ENCODE results near the gene SYNM. TPM values are rescaled to one million over a fixed set of nuclear protein-coding genes. Genes with fewer than 3 reads are reported as not detected.
A peak's percentile ranks its signal among the peaks of the same experiment; 100 is the strongest.
"Not testable (repeated sequence)": the region's sequence is repeated elsewhere in the genome, so short reads cannot be mapped to it uniquely, and the experiment has no call there.

Gene SYNM
- 36.4 TPM for total RNA-seq
- long read RNA-seq, full-length matches to known transcripts, result 2 of 8 reads
- long read RNA-seq, partial matches to known transcripts, result 6 of 8 reads
- long read RNA-seq, other reads (novel, unspliced or antisense), result 0 of 8 reads

GRCh38 chr15:99104788-99105513 lies at the start of gene SYNM:
Gene SYNM, plus strand, starts transcription at chr15:99105080. Its CDS starts 120 bp downstream, at chr15:99105200.
- peak; percentile 93 for DNase-seq (ENCODE audit: low spot score)

DNA sequence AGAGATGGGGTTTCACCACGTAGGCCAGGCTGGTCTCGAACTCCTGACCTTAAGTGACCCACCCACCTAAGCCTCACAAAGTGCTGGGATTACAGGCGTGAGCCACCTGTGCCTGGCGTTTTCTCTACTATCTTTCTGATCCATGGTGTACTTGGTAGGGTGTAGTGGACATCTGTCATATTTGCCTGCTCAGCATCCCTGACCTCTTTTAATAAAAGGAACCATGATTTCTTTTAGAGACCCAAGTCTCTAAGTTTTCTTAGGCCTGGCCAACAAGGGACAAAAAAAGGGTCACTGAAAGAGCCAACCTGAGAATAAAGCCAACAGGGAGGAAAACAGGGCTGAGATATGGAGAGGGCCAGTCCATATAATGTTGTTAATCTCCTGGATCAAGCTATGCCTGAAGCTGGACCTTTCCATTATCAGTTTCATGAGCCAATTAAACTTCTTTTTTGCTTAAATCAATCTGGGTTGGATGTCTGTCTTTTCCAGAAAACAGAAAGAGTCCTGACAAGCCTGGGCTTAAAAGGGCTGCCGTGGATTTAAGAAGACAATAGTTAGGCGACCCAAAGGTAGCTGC lies 49.2 kb upstream of the SYNM start:
- no peak for DNase-seq (ENCODE audit: low spot score)

GRCh38 chr15:99057020-99057419 lies 47.9 kb upstream of the SYNM start:
- DNase-seq (ENCODE audit: low spot score), result no peak

DNA sequence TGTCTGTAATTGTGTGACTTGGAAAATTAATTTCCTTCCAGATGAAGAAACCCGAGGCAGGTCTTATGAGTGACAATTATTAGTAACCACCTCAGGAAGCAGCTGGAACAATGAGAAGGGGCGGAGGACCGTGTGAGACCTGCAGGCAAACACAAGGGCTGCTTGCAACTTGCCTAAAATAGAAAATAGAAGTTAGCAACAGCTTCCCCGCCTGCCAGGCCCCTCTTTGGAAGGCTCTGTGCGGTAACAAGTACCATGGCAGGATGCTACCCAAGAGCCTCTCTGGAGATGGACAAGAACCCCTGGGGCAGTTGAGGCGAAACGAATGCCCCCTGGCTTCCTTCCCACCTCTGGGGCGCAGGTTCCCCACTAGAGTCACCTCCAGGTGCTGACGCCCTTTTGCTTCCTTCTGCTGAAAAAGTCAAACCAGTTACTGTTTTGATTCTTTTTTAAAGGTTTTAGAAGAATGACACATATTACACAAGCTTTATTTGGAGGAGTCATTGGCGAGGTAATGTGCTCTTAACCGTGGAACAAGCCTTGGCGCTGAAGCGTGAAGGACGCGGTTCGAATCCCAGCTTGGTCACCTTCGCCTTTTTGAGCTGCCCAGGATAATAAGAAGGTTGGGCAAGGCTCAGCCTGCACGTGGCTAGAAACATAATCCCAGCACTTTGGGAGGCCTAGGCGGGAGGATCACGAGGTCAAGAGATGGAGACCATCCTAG lies 47.0 kb upstream of the SYNM start:
- peak; percentile 67 for DNase-seq (ENCODE audit: low spot score)

GRCh38 chr15:99058421-99058870 lies 46.4 kb upstream of the SYNM start:
- no peak for DNase-seq (ENCODE audit: low spot score)

DNA sequence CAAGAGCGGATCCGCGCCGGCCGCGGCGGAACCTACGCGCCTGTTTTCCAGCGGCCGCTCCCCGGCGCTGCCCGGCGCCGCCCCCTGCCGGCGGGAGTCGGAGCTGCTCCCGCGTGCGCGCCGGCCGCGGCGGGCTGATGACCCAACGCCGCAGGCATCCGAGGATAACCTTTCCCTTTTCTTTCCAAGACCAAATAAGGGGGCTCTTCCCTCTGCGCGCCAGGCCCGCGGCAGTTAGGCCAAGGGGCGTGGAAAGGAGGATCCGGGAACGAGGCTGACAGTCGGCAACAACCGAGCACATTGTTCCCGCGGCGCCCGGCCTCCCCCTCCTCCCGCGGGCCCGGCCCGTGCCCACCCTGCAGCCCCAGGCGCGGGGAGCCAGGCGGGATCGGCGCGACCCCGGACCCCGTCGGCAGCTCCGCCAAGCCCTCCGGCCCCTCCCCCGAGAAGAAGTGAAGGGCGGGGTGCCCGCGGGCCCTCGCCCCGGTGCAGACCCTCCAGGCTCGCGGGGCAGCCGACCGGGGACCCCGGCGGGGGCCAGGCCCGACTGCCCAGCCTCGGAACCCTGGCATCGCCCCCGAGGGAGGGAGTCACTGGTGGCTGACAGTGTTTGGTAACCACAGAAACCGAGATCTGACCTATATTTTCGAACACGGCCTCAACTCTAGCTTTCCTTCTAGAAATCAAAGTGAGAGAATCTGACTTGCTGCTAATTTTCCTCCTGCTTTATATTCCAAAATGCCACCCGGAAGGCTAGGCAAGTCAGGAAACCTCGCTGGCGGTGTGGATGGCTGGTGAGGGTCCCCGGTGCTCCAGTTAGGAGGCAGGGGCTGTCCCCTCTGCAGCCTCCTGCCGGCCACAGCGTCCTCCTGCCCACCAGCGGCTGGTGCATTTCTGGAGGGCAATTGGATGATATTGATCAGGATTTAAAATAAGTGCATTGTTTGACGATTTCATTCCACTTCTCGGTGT lies 45.6 kb upstream of the SYNM start:
- DNase-seq (ENCODE audit: low spot score), result peak; percentile 93

GRCh38 chr15:99060186-99060585 lies 44.7 kb upstream of the SYNM start:
- DNase-seq (ENCODE audit: low spot score), result not testable (repeated sequence)

- DNase-seq (ENCODE audit: low spot score), result no peak
These were observed 42.7 kb upstream of the SYNM start for GRCh38 chr15:99062226-99062625.

GRCh38 chr15:99068186-99068585 lies 36.7 kb upstream of the SYNM start:
- no peak for DNase-seq (ENCODE audit: low spot score)

DNA sequence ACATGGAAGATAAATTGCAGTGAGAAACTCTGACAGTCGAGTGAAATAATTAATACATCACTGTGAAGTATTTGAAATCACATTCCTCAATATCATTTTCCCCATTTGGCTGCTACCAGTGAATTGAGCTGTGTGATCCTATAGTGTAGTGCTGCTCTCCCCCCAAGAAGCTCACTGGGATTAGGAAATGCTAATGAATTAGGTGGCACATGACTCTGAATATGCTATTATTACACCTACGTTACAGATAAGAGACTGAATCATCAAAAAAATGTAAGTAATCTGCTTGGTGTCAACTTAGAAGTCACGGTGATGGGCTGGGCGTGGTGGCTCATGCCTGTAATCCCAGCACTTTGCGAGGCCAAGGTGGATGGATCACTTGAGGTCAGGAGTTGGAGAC lies 34.7 kb upstream of the SYNM start:
- peak; percentile 14 for DNase-seq (ENCODE audit: low spot score)

DNA sequence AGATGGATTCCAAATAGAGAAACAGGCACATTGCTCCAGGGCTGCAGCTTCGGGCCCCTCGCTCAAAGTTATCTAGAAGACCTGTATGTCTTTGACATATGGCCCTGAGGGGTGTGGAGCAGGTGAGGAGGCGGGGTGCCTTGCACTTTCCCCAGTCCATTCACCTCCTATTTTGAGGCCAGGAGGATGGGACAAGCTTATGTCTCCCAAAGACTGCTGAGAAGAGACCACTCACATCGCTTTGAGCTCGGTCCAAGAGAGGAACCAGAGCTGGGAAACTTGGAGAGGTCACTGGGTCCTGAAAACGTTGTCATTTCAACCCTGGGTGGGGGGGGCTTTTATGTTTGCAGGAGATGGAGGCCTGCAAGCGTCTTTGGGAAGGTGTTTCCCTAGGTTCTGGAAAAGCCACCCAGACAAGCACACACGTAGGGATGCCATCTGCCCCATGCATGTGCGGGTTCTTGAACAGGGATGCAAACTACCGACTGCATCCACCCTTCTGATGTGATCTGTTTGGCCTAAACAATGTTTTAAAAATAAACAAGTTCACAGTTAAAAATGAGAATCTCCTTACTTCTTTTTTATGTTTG lies 33.7 kb upstream of the SYNM start:
- peak; percentile 72 for DNase-seq (ENCODE audit: low spot score)

DNA sequence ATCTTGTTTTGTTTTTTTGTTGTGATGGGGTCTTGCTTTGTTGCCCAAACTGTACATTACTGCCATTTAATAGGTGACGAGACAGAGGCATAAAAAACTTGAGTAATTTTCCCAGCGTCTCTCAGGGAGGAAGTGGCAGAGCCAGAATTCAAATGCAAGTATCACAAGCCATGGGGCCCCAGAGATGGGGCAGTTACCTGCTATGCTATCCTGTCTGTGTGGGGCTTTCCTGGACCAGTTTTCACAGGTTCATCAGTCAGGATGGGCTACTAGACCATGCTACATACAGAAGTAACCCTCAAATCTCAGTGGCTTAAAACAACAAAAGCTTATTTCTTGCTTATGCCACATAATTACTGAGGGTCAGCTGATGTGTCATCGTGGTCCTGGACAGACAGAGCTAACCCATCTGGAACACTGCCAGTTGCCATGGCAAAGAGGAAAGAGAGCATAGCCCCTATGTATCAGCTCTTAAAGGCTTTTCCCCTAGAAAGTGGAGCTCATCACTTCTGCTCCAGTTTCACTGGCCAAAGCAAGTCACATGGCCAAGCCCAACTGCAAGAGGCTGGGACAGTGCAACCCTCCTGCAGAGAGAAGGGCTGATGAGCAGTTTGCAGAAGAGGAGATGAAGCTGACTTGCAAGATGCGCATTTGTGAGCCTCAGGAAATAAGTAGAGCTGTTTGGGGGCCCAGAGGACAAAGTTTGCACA lies 31.7 kb upstream of the SYNM start:
- DNase-seq (ENCODE audit: low spot score), result peak; percentile 30

GRCh38 chr15:99074446-99074845 lies 30.4 kb upstream of the SYNM start:
- DNase-seq (ENCODE audit: low spot score), result peak; percentile 22

- DNase-seq (ENCODE audit: low spot score), result not testable (repeated sequence)
These were observed 29.7 kb upstream of the SYNM start for GRCh38 chr15:99075059-99075652.

DNA sequence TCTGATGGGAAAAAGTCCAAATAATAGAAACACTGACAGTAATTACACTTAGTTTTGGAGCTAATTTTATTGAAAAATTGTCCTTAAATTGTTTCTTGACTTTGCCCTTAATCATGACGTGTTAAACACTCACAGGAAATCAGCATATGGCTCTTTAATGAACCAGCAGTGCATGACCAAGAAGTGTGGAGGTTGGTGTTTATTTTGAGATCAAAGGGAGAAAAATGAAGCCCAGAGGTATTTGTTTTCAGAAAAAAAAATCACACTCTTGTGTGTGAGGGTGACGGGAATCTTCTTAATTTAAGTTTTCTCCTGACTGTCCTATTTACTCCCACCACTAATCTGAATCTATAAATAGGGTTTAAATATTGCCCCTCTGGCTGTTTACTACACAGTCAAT lies 28.8 kb upstream of the SYNM start:
- DNase-seq (ENCODE audit: low spot score), result no peak

DNA sequence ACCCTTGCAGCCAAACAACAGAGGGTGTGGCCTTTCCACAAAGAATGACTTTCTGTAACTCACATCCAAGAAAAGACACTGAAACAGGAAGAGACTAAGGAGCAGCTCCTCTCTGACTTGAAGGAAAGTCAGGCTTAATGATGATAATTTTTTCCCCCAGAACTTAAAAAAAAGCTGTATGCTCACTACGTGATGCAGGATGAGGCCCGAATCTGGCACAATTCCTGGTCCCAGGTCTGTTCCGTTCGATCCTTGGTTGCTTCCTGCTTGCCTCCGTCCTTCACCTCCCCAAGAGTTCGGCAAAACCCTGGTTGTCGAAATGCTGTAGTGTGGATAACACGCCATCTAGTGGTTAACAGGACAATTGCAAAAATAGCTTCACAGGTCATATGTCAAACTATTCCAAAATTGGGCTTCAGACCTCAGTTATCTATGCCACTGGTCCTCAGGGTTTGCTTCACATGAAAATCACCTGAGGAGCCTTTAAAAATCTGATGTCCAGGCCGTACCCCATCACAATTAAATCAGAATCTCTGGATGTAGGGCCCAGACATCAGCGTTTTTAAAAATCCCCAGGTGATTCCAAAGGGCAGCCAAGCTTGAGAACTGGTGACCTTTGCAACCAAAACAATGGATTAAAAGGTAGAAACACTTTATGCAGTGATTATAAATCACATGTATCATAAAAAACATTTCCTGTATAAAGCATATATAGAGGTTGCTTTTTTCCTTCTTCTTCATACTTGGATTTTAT lies 28.1 kb upstream of the SYNM start:
- peak; percentile 76 for DNase-seq (ENCODE audit: low spot score)

DNA sequence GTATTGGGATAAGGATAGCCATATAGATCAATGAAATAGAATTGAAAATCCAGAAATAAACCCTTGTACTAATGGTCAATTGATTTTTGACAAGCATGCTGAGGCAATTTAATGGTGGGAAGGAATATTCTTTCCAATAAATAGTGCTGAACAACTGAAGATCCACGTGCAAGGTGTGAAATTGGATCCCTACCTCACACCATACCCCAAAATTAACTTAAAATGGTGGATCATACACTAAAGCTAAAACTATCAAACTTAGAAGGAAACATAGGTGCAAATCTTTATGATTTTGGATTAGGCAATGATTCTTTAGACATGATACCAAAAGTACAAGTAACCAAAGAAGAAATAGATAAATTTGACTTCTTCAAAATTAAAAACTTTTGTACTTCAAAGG lies 22.1 kb upstream of the SYNM start:
- DNase-seq (ENCODE audit: low spot score), result no peak

GRCh38 chr15:99084965-99085364 lies 19.9 kb upstream of the SYNM start:
- DNase-seq (ENCODE audit: low spot score), result peak; percentile 55
